ENCODE data around the gene DYSF. TPM values are rescaled to one million over a fixed set of nuclear protein-coding genes. Genes with fewer than 3 reads are reported as not detected.

The DYSF gene
- total and polyA plus RNA-seq, 8 donors, result 1.1 to 5.5 (median 2.1) TPM

DNA sequence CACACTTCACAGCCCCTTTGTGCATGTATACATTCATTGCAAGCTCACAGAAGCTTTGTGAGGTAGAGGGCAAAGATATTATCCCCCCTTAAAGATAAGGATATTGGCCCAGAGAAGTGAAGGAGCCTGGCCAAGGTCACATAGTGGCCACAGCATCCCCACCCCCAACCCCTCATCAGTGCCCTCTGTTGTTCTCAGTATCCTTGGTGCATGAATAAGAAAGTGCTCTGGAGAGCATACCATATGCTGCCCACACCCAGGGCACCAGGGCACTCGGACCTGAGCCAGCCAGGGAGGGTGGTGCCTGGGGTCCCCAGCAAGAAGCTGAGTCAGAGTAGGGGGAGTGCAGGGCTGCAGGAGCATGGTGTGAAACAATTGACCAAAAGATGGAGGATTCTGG, 3.3 kb downstream of the DYSF start:
- no peaks in the 10 kb centered on the region for H3K9me3 ChIP-seq
- 70 to 89% methylated on average over 1 of the region's 1 CpG for WGBS, 2 donors
- ATAC-seq (no peak), DNase-seq (no peak), FAIRE-seq (no peak)
- no peak overlapping the region for H3K4me3 ChIP-seq
- peaks cover 0 to 3% (median 0%) of the 10 kb centered on the region in 3 donors for H3K4me1 ChIP-seq
- H3K27me3 ChIP-seq, result no peaks in the 10 kb centered on the region
- no peaks in the 10 kb centered on the region for H3K36me3 ChIP-seq
- H3K27ac ChIP-seq, result no peak overlapping the region
- TF ChIP-seq, protein P1, sequence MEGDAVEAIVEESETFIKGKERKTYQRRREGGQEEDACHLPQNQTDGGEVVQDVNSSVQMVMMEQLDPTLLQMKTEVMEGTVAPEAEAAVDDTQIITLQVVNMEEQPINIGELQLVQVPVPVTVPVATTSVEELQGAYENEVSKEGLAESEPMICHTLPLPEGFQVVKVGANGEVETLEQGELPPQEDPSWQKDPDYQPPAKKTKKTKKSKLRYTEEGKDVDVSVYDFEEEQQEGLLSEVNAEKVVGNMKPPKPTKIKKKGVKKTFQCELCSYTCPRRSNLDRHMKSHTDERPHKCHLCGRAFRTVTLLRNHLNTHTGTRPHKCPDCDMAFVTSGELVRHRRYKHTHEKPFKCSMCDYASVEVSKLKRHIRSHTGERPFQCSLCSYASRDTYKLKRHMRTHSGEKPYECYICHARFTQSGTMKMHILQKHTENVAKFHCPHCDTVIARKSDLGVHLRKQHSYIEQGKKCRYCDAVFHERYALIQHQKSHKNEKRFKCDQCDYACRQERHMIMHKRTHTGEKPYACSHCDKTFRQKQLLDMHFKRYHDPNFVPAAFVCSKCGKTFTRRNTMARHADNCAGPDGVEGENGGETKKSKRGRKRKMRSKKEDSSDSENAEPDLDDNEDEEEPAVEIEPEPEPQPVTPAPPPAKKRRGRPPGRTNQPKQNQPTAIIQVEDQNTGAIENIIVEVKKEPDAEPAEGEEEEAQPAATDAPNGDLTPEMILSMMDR (IDR thresholded peaks at IDR 0.05), result no peak
- intact Hi-C loops (cut with DNase I), result no loop called here

GRCh38 chr2:71457123-71457915, 4.0 kb downstream of the DYSF start:
- FAIRE-seq (no peak), DNase-seq (no peak), ATAC-seq (no peak)
- Histone ChIP-seq H3K27ac (no peak overlapping the region), H3K4me1 (peaks cover 0 to 3% (median 0%) of the 10 kb centered on the region in 3 donors), H3K9me3 (no peaks in the 10 kb centered on the region), H3K36me3 (no peaks in the 10 kb centered on the region), H3K27me3 (no peaks in the 10 kb centered on the region), H3K4me3 (no peak overlapping the region)
- intact Hi-C loops (cut with DNase I), result no loop called here
- TF ChIP-seq, protein P1 (IDR thresholded peaks at IDR 0.05), result no peak
- 85 to 90% methylated on average over 9 of the region's 9 CpGs for WGBS, 2 donors

GRCh38 chr2:71457923-71458322, 4.6 kb downstream of the DYSF start:
- DNase-seq, result no peak
- no peak for FAIRE-seq
- intact Hi-C loops (cut with DNase I), result no loop called here
- 73 to 85% methylated on average over 4 of the region's 4 CpGs for WGBS, 2 donors
- ATAC-seq, result no peak
- Histone ChIP-seq H3K9me3 (no peaks in the 10 kb centered on the region), H3K4me1 (peaks cover 0 to 3% (median 0%) of the 10 kb centered on the region in 3 donors), H3K27me3 (no peaks in the 10 kb centered on the region), H3K4me3 (no peak overlapping the region), H3K36me3 (no peaks in the 10 kb centered on the region), H3K27ac (no peak overlapping the region)
- TF ChIP-seq, protein P1 (IDR thresholded peaks at IDR 0.05), result no peak

DNA sequence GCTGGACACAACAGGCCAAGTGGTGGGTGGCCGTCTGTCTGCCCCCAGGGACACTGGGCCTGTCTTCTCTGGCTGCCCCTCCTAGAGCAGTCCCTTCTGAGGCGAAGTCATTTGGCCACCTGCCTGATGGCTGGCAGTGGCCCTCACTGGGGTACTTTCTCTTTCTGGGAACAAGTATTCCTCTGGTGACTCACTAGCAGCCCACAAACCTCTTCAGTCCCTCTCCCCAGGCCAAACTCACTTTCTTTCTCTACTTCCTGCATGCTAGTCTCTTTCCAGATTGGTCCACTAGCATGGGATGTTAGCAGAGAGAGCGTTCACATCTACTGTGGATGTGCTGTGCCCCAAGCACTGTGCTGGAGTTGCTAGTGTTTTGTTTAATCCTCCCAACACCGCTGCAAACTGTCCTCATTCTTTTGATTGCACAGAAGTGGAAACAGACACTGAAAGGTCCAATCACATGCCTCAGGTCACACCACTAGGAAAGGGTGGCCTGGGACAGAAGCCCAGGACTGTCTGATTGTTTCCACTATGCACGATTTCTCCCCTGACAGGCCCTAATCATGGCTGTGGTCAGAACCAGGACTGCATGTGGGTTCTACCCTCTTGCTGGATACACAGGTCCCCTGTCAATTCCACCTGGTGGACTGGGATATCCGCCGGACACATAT, 5.2 kb downstream of the DYSF start:
- H3K36me3 ChIP-seq, result no peaks in the 10 kb centered on the region
- H3K4me1 ChIP-seq, result peaks cover 0 to 3% (median 0%) of the 10 kb centered on the region in 3 donors
- 80 to 86% methylated on average over 7 of the region's 7 CpGs for WGBS, 2 donors
- no peak for ATAC-seq
- H3K4me3 ChIP-seq, result no peak overlapping the region
- DNase-seq, result no peak
- intact Hi-C loops (cut with DNase I), result no loop called here
- TF ChIP-seq, protein P1 (IDR thresholded peaks at IDR 0.05), result no peak
- H3K27ac ChIP-seq, result no peak overlapping the region
- no peaks in the 10 kb centered on the region for H3K9me3 ChIP-seq
- FAIRE-seq, result no peak
- H3K27me3 ChIP-seq, result no peaks in the 10 kb centered on the region

DNA sequence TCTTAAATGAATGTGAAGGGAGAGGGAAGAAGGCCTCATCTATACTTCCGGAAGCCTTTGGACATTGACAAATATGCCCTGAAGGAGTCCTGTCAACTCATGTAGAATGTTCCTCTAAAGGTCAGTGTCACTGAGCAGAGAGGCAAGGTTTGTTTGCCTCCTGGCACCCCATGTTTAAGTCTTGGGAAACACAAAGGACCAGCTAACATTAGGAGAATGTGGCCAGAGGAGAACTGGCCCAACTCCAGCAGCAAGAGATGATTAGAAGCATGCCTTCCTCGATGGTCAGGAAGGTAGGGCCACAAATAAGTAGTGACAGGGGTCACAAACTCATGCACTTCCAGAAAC, 5.7 kb downstream of the DYSF start:
- intact Hi-C loops (cut with DNase I), result no loop called here
- WGBS, 2 donors, result 71 to 75% methylated on average over 2 of the region's 2 CpGs
- no peaks in the 10 kb centered on the region for H3K27me3 ChIP-seq
- no peaks in the 10 kb centered on the region for H3K36me3 ChIP-seq
- H3K4me3 ChIP-seq, result no peak overlapping the region
- FAIRE-seq (no peak), DNase-seq (no peak), ATAC-seq (no peak)
- H3K9me3 ChIP-seq, result no peaks in the 10 kb centered on the region
- H3K4me1 ChIP-seq, result no peaks in the 10 kb centered on the region
- TF ChIP-seq, protein P1 (IDR thresholded peaks at IDR 0.05), result no peak
- H3K27ac ChIP-seq, result no peak overlapping the region
